ENCODE measurements around the gene RAET1E.
"Not testable (repeated sequence)": the region's sequence is repeated elsewhere in the genome, so short reads cannot be mapped to it uniquely, and the experiment has no call there.

The RAET1E gene

GRCh38 chr6:149925974-149926777, 28.3 kb upstream of the RAET1E start:
- peak; percentile 80 for DNase-seq

- DNase-seq = no peak
Measured at GRCh38 chr6:149925253-149925973, 27.5 kb upstream of the RAET1E start.

DNA sequence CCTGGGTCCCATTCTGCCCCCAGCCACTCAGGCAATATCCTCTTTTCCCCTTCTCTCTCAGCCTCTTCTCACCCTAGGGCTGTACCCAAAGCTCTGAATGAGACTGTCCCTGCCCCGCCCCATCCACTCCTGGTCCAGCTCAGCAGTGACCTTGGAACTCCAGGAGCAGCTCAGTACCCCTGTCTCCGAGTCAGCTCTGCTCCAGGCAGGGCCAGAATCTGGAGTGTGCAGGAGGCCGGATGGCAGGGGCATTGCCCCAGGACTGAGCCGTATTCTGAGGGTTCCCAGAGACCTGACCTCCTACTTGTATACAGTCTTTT, 27.0 kb upstream of the RAET1E start:
- DNase-seq = no peak

DNA sequence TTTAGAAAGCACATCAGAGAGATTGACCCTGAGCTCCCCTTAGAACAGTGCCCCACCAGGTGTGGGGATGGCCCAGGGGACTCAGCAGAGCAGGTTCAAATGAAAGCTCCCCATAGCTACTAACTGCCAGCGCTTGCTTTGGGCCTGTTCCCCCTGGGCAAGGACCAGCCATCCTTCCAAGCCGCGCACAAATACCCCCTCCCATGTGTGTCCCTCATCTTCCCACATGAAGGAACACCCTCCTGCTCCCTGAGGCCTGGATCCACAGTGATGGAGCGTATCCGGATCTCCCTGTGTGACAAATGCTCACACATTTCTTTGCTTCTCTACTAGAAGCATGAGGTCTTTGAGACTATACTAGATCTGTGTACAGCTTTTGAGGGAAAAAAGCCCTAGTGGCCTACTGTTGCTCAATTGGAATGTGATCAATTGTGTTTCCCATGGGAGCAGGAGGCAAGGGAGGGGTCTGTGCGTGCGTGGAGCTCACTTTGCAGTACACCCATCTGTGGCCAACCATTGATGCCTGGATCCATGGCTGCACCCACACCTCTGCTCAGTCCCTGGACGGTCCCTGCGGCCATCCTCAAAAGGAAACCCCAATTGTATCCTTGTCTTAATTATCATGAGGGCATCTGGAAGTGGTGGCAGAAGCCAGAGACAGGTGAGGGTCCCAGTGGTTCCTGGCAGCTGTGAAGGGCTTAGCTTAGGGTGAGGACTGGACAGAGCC, 26.5 kb upstream of the RAET1E start:
- DNase-seq = no peak

- DNase-seq = no peak
Measured at GRCh38 chr6:149923327-149923986, 25.5 kb upstream of the RAET1E start.

DNA sequence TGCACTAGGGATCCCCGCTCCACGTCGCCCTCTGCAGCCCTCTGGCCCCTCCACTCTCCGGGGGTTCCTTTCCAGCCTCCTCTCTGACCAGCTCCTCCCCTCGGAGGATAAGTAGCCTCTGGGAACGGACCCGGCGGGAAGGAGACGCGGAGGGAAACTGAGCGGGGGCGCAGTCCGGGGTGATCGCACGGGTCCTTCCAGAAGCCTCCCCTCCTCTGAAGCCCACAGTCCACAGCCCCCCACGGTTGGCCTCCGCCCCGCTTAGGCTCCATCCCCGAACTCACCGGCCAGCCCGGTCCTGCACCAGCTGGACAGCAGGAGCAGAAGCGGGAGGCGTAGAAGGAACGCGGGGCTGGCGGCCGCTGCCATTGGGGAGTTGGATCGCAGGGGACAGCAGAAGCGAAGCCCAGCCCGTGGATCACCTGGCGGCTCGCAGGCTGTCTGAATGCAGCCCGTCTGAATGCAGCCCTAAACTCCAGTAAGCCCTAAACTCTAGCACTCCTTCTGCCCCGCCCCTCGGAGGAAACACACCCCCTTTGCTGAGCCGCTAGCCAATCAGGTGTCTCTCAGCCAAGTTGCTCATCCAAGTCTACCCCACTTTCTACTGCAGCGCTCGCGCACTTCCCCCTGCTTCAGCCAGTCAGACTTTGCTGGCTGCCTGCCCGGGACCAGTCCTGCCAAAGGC, 24.9 kb upstream of the RAET1E start, which contains the start of gene RAET1G:
Gene RAET1G, minus strand, starts transcription at position 480 of the 685 bp plus-strand sequence. Its CDS starts 111 bp downstream, at position 369.
- peak; percentile 87 for DNase-seq

DNA sequence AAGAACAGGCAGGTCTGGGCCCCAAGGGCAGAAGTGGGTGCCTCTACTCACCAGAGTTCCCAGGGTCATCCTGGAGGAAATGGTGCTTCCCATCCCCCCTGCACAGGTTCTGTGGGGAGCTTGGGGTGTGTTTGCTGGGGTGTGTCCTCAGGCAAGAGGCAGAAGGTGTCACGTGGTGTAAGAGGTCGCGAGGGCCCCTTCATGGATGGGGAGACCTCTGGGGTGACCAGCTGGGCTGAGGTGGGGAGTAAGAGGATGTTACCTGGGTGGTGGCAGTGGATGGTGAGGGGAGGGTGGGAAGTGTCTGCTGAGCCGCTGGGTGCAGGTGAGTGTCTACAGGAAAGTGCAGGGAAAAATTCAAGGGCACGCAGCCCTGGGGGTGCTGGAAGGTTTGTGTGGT, 24.2 kb upstream of the RAET1E start:
- not testable (repeated sequence) for DNase-seq

GRCh38 chr6:149921361-149921760, 23.4 kb upstream of the RAET1E start:
- no peak for DNase-seq

DNA sequence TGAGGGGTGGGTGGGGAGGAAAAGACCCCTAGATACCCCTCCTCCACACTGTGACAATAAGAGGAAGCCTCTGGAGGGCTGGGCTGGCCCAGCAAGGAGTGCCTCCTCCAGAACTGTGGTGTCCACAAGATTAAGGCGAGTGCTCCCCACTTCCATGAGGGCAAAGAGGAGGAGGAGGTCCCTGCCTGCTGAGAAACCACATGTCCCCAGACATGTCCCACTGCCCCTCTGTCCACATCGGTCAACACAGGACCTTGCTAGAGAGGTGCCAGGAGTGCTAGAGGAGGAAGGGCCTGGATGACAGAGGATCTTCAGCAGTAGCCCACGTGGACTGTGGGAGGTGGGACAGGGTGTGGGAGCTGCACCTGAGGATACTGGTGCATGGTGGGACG, 21.9 kb upstream of the RAET1E start:
- DNase-seq = no peak

DNA sequence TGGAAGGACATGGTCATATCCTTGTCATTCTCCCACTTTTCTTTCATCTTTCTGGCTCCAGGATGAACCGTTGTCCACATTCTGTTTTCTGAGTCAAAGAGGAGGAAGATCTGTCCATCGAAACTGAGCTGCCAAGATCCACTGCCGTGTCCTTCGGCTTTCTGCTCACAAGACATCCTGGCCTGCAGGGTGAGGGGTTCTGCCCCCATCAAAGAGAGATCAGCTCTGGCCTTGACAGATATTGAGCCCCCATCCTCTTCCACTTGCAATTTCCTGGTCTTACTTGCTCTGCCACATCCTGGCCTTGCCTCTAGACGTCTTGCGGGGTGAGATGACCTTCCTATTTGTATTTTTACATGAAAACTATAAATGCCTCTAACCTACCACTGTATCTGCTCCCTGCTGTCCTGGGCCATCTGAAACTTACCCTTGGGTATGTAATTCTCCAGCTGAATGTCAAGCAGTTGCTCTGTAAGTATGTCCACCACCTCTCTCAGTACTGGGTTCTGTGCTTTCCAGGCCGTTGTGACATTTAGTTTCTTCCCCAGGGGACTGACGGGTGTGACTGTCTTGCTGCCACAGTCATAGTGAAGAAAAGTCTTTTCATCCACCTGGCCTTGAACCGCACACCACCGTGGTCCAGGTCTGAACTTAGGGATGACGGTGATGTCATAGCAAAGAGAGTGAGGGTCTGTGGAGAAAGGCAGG, 21.4 kb upstream of the RAET1E start:
- not testable (repeated sequence) for DNase-seq

DNA sequence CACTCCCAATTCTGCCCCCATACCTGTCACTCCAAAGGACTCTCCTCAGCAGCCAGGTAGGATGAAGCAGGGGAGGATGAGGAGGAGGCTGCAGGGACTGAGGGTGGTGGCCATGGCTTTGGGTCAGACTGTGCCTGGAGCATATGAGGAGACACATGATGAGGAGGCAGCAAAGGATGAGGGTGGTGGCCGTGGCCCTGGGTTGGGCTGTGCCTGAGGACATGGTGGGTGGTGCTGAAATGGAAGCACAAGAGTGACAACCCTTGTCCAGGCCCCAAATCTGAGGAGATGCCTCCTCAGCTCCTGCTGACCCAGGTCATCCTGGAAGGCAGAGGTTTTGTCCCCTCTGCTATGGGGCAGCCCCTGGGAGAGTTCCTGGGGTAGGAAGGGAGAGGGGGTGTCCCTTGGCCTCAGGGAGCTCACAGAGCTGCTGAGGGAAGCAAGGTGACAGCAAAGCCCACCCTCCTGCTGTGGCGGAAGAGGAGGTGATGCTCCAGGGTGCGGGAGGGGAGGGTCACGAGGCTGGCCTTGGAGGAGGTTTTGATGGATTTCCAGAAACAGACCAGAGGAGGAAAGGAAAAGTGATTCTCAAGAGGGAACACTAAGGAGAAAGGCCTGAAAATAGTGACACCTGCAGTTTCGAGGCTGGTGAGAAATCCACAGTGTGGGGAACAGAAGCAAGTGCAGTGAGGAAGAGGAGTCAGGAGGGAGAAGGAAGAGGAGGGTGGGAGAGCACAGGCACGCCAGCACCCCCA, 20.4 kb upstream of the RAET1E start:
- DNase-seq = no peak

DNA sequence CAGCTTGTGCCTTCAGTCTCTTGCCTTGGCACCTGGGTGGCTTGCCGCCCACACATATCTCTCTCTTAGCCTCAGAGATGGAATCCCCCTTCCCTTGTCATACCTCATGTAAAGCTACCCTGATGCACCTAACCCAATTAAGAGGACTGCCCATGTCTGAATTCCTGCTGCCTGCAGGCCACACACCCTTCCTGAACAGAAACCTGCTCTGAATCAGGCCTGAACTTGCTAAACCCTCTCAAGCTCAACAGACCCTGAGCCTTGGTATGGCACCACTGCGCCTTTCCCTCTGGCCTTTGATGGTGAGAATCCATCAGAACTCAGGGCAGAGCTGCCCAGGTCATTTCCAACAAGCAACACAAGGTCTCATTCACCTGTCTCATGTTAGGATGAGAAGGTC, 19.8 kb upstream of the RAET1E start:
- no peak for DNase-seq

GRCh38 chr6:149915970-149916865, 18.3 kb upstream of the RAET1E start:
- no peak for DNase-seq

DNA sequence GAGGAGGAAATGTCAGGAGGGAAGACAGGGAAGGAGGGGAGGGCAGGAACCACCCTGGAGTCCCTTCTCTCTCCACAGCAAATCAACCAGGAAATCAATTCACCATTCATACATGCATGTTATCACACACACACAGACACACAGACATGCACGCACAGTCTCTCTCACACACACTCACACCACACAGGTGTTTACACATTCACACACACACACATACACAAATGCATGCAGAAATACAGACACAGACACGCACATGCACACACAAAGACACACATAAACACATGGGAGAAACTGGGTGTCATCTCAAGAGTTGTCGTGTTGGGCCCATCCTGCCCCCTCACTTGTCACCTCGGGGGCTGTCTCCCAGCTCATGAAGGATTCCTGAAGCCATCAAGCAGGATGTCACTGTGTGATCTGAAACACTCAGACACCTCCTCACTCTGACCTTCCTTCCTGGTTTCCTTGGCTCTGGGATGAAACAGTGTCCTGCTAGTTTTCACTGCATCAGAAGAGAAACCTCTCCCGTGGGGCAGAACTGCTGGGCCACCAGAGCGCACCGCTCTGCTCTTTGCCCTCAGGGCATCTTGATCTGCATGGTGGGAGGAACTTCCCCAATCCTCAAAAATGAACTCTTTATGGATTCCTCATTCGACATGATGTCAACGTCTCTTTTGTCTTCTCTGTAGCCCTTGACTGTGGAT, 15.8 kb upstream of the RAET1E start:
- DNase-seq = no peak

- DNase-seq = no peak
Measured at GRCh38 chr6:149913085-149913484, 15.2 kb upstream of the RAET1E start.

DNA sequence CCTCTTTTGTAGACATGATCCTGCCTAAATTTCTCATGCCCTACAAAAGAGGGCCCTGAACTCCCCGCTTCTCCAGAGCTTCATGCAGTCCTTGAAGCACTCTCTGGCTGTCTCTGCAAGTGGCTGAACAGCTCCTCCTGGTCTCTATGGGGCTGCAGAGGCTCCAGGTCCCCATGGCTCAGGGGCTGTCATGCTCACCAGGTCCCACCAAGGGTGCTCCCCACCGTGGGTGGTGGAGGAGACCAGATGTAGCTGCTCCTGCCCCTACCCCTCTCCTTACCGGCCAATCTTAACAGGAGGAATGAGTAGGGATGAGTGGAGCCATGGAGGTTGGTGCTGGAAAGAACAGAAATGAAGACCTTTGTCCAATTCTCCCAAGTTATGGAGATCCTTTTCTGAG, 14.8 kb upstream of the RAET1E start:
- DNase-seq = not testable (repeated sequence)

- DNase-seq = no peak
Measured at GRCh38 chr6:149910721-149911151, 12.8 kb upstream of the RAET1E start.

DNA sequence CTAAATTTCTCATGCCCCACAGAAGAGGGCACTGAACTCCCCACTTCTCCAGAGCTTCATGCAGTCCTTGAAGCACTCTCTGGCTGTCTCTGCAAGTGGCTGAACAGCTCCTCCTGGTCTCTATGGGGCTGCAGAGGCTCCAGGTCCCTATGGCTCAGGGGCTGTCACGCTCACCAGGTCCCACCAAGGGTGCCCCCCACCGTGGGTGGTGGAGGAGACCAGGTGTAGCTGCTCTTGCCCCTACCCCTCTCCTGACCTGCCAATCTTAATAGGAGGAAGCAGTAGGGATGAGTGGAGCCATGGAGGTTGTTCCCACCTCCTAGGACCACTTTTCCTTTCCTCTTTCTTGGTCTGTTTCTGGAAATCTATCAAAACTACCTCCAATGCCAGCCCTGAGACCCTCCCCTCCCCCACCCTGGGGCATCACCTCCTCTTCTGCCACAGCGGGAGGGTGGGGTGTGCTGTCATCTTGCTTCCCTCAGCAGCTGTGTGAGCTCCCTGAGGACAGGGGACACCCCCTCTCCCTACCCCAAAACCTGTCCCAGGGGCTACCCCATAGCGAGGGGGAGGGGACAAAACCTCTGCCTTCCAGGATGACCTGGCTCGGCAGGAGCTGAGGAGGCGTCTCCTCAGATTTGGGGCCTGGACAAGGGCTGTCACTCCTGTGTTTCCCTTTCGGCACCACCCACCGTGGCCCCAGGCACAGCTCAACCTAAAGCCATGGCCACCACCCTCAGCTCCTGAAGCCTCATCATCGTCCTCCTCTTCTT, 12.0 kb upstream of the RAET1E start:
- no peak for DNase-seq

Measured in activated naive CD4-positive, alpha-beta T cell treated with Interleukin-2 at 50 U/mL for 16 hours (primary cell).